Activated naive CD8-positive, alpha-beta T cell treated with anti-CD3 and anti-CD28 coated beads, Interleukin-2, amount 10 ng/mL, durations not matched to agents 7 days and 5 days (primary cell): ENCODE measurements around the gene SLC30A1. TPM values are rescaled to one million over a fixed set of nuclear protein-coding genes. Genes with fewer than 3 reads are reported as not detected.
"Not testable (repeated sequence)": the region's sequence is repeated elsewhere in the genome, so short reads cannot be mapped to it uniquely, and the experiment has no call there.

ENCODE experiments used
- ATAC-seq: fragments of 150-1000 bp; cut with Tn5 transposase; one replicate; pipeline ENCODE4 v1.10.0; 2021; ENCODE audit warnings: low read depth, moderate library complexity
- POLR2A ChIA-PET: fragments of 350-600 bp; sonication (Branson Sonifier 250); formaldehyde crosslinking; loops from one replicate; lab custom pipeline; 2021; ENCODE audit warnings: antibody characterized with exemption; lab: Charles Lee
- DNase-seq: peaks from one replicate; pipeline ENCODE4 v3.0.0; 2021
- H3K27ac Mint-ChIP-seq: one replicate; pipeline ENCODE4 v1.8.0; 2022; ENCODE audit warnings: mild to moderate bottlenecking, mixed read lengths
- H3K27me3 Mint-ChIP-seq: one replicate; pipeline ENCODE4 v1.8.0; 2022; ENCODE audit warnings: mild to moderate bottlenecking, moderate library complexity, mixed read lengths
- H3K36me3 Mint-ChIP-seq: one replicate; pipeline ENCODE4 v1.8.0; 2021; ENCODE audit warnings: mild to moderate bottlenecking, mixed read lengths
- H3K4me1 Mint-ChIP-seq: one replicate; pipeline ENCODE4 v1.8.0; 2021; ENCODE audit warnings: mixed read lengths
- H3K4me3 Mint-ChIP-seq: one replicate; pipeline ENCODE4 v1.8.0; 2022; ENCODE audit warnings: mild to moderate bottlenecking, moderate library complexity, mixed read lengths
- H3K9me3 Mint-ChIP-seq: one replicate; pipeline ENCODE4 v1.8.0; 2021; ENCODE audit warnings: mixed read lengths
- total RNA-seq, 2 experiments: library from RNA; stranded (reverse); gene quantifications; one replicate each; pipeline ENCODE4 v1.2.3, GENCODE V29; 2021

Gene SLC30A1
- 10 to 100 TPM; 11.9 to 13.2 TPM for total RNA-seq

- H3K36me3 Mint-ChIP-seq = peaks cover 17% of the 10 kb centered on the region
- DNase-seq (peak; percentile 100), ATAC-seq (peak; percentile 87)
- peaks cover 48% of the 10 kb centered on the region for H3K4me1 Mint-ChIP-seq
- H3K27ac Mint-ChIP-seq = peak within 1 kb of the TSS; percentile 91
- peak within 1 kb of the TSS; percentile 88 for H3K4me3 Mint-ChIP-seq
- peaks cover under 1% of the 10 kb centered on the region for H3K9me3 Mint-ChIP-seq
- POLR2A ChIA-PET = interaction anchor here (0.6 to 2.5 kb wide), 13 partner anchors 10 to 1493 kb away, joined by 3 to 13 read pairs (median 5); partner anchors contain the start of genes NEK2 and TRAF5
- H3K27me3 Mint-ChIP-seq = no peaks in the 10 kb centered on the region
Measured at GRCh38 chr1:211578640-211579439, at the start of gene SLC30A1. Gene SLC30A1, minus strand, starts transcription at chr1:211579161. Its CDS starts 549 bp downstream, at chr1:211578612.

- Mint-ChIP-seq H3K27me3 (peaks cover 19% of the 10 kb centered on the region), H3K27ac (no peak overlapping the region), H3K4me1 (peaks cover 16% of the 10 kb centered on the region), H3K36me3 (peaks cover 2% of the 10 kb centered on the region), H3K9me3 (no peaks in the 10 kb centered on the region), H3K4me3 (no peak overlapping the region)
- POLR2A ChIA-PET = no interaction called here
- DNase-seq (no peak), ATAC-seq (no peak)
Measured at GRCh38 chr1:211628417-211628816, 49.5 kb upstream of the SLC30A1 start.

DNA sequence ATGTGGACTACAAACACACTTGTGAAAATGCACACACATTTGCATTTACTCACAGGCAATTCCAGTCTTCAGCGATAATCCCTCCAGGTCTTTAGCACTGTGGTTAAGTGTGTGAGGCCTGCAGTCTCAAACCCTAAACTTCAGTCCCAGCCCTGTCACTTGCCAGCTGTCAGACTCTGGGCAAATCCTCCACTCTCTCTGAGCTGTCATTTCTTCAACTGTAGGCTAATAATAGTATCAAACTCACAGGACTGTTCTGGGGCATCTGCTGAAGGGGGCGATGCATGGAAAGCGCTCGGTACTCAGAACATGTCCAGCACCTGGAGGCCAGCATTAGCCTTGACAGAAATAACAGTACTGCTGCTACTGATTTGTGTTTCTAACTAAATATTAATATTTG, 48.3 kb upstream of the SLC30A1 start:
- H3K36me3 Mint-ChIP-seq = peaks cover 2% of the 10 kb centered on the region
- peaks cover 20% of the 10 kb centered on the region for H3K4me1 Mint-ChIP-seq
- no peak overlapping the region for H3K4me3 Mint-ChIP-seq
- no peak for DNase-seq
- H3K27me3 Mint-ChIP-seq = peaks cover 16% of the 10 kb centered on the region
- POLR2A ChIA-PET = no interaction called here
- H3K9me3 Mint-ChIP-seq = no peaks in the 10 kb centered on the region
- no peak overlapping the region for H3K27ac Mint-ChIP-seq
- ATAC-seq = no peak

DNA sequence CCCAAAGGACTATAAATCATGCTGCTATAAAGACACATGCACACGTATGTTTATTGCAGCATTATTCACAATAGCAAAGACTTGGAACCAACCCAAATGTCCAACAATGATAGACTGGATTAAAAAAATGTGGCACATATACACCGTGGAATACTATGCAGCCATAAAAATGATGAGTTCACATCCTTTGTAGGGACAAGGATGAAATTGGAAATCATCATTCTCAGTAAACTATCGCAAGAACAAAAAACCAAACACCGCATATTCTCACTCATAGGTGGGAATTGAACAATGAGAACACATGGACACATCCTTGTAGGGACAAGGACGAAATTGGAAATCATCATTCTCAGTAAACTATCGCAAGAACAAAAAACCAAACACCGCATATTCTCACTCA, 46.9 kb upstream of the SLC30A1 start:
- H3K4me1 Mint-ChIP-seq = peaks cover 19% of the 10 kb centered on the region
- POLR2A ChIA-PET = not testable (repeated sequence)

GRCh38 chr1:211625040-211625439, 46.1 kb upstream of the SLC30A1 start:
- peaks cover 21% of the 10 kb centered on the region for H3K4me1 Mint-ChIP-seq
- no peak overlapping the region for H3K4me3 Mint-ChIP-seq
- no peak for DNase-seq
- peak; percentile 84 for ATAC-seq
- H3K36me3 Mint-ChIP-seq = no peaks in the 10 kb centered on the region
- H3K27ac Mint-ChIP-seq = no peak overlapping the region
- no peaks in the 10 kb centered on the region for H3K9me3 Mint-ChIP-seq
- POLR2A ChIA-PET = interaction anchor here (0.9 to 1.0 kb wide), 3 partner anchors 20 to 48 kb away, joined by 3 to 5 read pairs (median 4); partner anchors contain the start of gene SLC30A1
- H3K27me3 Mint-ChIP-seq = peaks cover 5% of the 10 kb centered on the region

More for the DNA sequence above, 46.9 kb upstream of the SLC30A1 start:
- not testable (repeated sequence) for H3K27me3 Mint-ChIP-seq, H3K27ac Mint-ChIP-seq, DNase-seq, H3K4me3 Mint-ChIP-seq, ATAC-seq, H3K9me3 Mint-ChIP-seq, H3K36me3 Mint-ChIP-seq

- Mint-ChIP-seq H3K36me3 (no peaks in the 10 kb centered on the region), H3K4me3 (peak overlapping the region; percentile 26), H3K9me3 (no peaks in the 10 kb centered on the region), H3K4me1 (peaks cover 22% of the 10 kb centered on the region), H3K27me3 (peaks cover 2% of the 10 kb centered on the region), H3K27ac (peak overlapping the region; percentile 68)
- POLR2A ChIA-PET = interaction anchor here (1.6 kb wide), 1 partner anchor 44 kb away, joined by 13 read pairs; the partner anchor contains the start of gene SLC30A1
- no peak for DNase-seq
- peak; percentile 74 for ATAC-seq
Measured at GRCh38 chr1:211623515-211623914, 44.6 kb upstream of the SLC30A1 start.

DNA sequence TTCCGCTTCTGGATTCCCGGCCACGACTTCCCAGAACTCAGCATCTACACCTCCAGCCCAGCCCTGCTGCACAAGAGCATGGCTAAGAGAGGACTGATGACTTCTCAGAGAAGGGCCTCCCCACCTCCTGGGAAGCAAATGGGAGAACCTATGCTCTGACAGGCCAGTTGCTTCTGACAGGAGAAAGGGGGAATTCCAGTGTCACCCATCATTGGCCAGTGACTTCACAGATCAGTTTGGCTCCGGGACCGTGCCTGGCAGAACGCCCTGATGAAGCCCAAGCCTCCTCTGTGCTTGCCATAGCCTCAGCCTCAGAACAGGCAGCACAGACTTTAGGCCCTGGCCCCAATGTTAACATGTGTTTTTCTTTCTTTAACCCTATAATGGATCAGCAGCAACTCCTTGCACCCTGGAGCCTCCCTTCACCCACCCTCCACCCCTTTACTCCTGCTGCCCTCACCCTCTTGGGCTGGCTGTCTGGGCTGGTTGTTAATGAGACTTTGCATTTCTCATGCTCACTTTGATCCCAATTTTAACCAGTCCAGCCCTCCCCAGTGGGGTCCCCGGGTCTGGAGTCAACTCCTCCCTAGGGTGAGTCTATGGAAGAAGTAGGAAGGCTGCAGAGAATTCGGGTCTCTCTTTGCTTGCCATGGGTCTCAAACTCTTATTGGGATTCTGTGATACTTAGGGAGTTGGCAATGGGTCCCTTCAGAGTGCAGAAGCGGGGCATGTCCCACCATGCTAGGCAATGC, 42.7 kb upstream of the SLC30A1 start:
- Mint-ChIP-seq H3K4me1 (peaks cover 22% of the 10 kb centered on the region), H3K9me3 (no peaks in the 10 kb centered on the region), H3K27me3 (no peaks in the 10 kb centered on the region), H3K36me3 (no peaks in the 10 kb centered on the region), H3K4me3 (no peak overlapping the region), H3K27ac (no peak overlapping the region)
- DNase-seq = no peak
- POLR2A ChIA-PET = interaction anchor here (0.6 kb wide), 1 partner anchor 294 kb away, joined by 4 read pairs; no protein-coding TSS in a partner anchor
- ATAC-seq = no peak

DNA sequence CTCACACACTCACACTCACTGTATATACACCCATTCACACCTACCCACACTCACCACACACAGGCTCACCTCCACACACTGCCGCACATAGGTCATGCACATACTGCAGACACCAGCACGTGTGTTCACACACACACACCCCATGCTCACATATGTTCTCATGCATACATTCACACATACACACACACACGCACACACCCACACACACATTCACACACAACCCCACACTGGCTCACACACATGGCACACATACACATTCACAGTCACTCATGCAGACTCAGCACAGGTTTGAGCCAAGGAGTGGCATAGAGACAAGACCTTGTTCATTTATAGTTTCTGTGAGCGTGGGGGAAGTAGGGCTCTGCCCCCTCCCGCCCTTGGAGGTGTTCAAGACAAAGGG, 41.1 kb upstream of the SLC30A1 start:
- Mint-ChIP-seq H3K9me3 (no peaks in the 10 kb centered on the region), H3K36me3 (no peaks in the 10 kb centered on the region), H3K27ac (peak overlapping the region; percentile 1), H3K4me3 (no peak overlapping the region), H3K4me1 (peaks cover 21% of the 10 kb centered on the region), H3K27me3 (no peaks in the 10 kb centered on the region)
- ATAC-seq = no peak
- no peak for DNase-seq
- POLR2A ChIA-PET = no interaction called here

- Mint-ChIP-seq H3K9me3 (no peaks in the 10 kb centered on the region), H3K27me3 (no peaks in the 10 kb centered on the region), H3K36me3 (no peaks in the 10 kb centered on the region), H3K27ac (no peak overlapping the region), H3K4me1 (peaks cover 21% of the 10 kb centered on the region), H3K4me3 (no peak overlapping the region)
- DNase-seq (no peak), ATAC-seq (no peak)
- POLR2A ChIA-PET = no interaction called here
Measured at GRCh38 chr1:211619033-211619996, 40.4 kb upstream of the SLC30A1 start.

GRCh38 chr1:211616965-211617297, 38.0 kb upstream of the SLC30A1 start:
- H3K27ac Mint-ChIP-seq = no peak overlapping the region
- POLR2A ChIA-PET = no interaction called here
- DNase-seq (no peak), ATAC-seq (no peak)
- no peaks in the 10 kb centered on the region for H3K27me3 Mint-ChIP-seq
- no peak overlapping the region for H3K4me3 Mint-ChIP-seq
- peaks cover 11% of the 10 kb centered on the region for H3K4me1 Mint-ChIP-seq
- no peaks in the 10 kb centered on the region for H3K9me3 Mint-ChIP-seq
- no peaks in the 10 kb centered on the region for H3K36me3 Mint-ChIP-seq

GRCh38 chr1:211616231-211616964, 37.4 kb upstream of the SLC30A1 start:
- Mint-ChIP-seq H3K4me1 (peaks cover 11% of the 10 kb centered on the region), H3K27me3 (no peaks in the 10 kb centered on the region), H3K4me3 (no peak overlapping the region), H3K27ac (no peak overlapping the region), H3K36me3 (no peaks in the 10 kb centered on the region), H3K9me3 (no peaks in the 10 kb centered on the region)
- DNase-seq = no peak
- POLR2A ChIA-PET = no interaction called here
- ATAC-seq = no peak

GRCh38 chr1:211614615-211615014, 35.7 kb upstream of the SLC30A1 start:
- DNase-seq = no peak
- Mint-ChIP-seq H3K27me3 (no peaks in the 10 kb centered on the region), H3K27ac (no peak overlapping the region), H3K4me3 (no peak overlapping the region), H3K9me3 (no peaks in the 10 kb centered on the region), H3K36me3 (no peaks in the 10 kb centered on the region), H3K4me1 (peaks cover 8% of the 10 kb centered on the region)
- POLR2A ChIA-PET = no interaction called here
- ATAC-seq = no peak
